ENCODE measurements around the gene ZBTB7C.

ZBTB7C gene

GRCh38 chr18:47979611-47980200, 429.5 kb downstream of the ZBTB7C start:
- no peaks in the 10 kb centered on the region for H3K9me3 ChIP-seq
- H3K36me3 ChIP-seq: no peaks in the 10 kb centered on the region
- no peak overlapping the region for H3K27ac ChIP-seq
- H3K27me3 ChIP-seq: no peaks in the 10 kb centered on the region
- no peak for TF ChIP-seq CTCF (IDR thresholded peaks at IDR 0.05)
- H3K4me3 ChIP-seq (ENCODE audit: low read depth in 1 of 2, low read length in 1 of 2): no peak overlapping the region
- H3K4me1 ChIP-seq (ENCODE audit: control insufficient read depth in 1 of 2, insufficient read depth in 1 of 2, low read depth in 1 of 2, low read length in 1 of 2): peaks cover 0 to 4% of the 10 kb centered on the region in 2 experiments

- H3K27me3 ChIP-seq: no peaks in the 10 kb centered on the region
- H3K9me3 ChIP-seq: no peaks in the 10 kb centered on the region
- H3K36me3 ChIP-seq: no peaks in the 10 kb centered on the region
- no peak for TF ChIP-seq CTCF (IDR thresholded peaks at IDR 0.05)
- no peak overlapping the region for H3K4me3 ChIP-seq (ENCODE audit: low read depth in 1 of 2, low read length in 1 of 2)
- H3K27ac ChIP-seq: no peak overlapping the region
- peaks cover 0 to 4% of the 10 kb centered on the region in 2 experiments for H3K4me1 ChIP-seq (ENCODE audit: control insufficient read depth in 1 of 2, insufficient read depth in 1 of 2, low read depth in 1 of 2, low read length in 1 of 2)
Measured at GRCh38 chr18:47978603-47979002, 430.6 kb downstream of the ZBTB7C start.

- no peak overlapping the region for H3K27ac ChIP-seq
- no peaks in the 10 kb centered on the region for H3K36me3 ChIP-seq
- TF ChIP-seq CTCF (IDR thresholded peaks at IDR 0.05): no peak
- H3K4me3 ChIP-seq (ENCODE audit: low read depth in 1 of 2, low read length in 1 of 2): no peak overlapping the region
- no peaks in the 10 kb centered on the region for H3K9me3 ChIP-seq
- H3K4me1 ChIP-seq (ENCODE audit: control insufficient read depth in 1 of 2, insufficient read depth in 1 of 2, low read depth in 1 of 2, low read length in 1 of 2): peaks cover 0 to 4% of the 10 kb centered on the region in 2 experiments
- no peaks in the 10 kb centered on the region for H3K27me3 ChIP-seq
Measured at GRCh38 chr18:47978141-47978540, 431.0 kb downstream of the ZBTB7C start.

All from neutrophil (primary cell).